HepG2 (cell line): ENCODE results near the gene ZPR1. TPM values are rescaled to one million over a fixed set of nuclear protein-coding genes. Genes with fewer than 3 reads are reported as not detected.

ENCODE experiments used
- ATAC-seq: fragments of 200-7000 bp; cut with Tn5 transposase; 3 replicates; pipeline ENCODE4 v1.9.1; 2020; ENCODE audit warnings: mild to moderate bottlenecking, moderate library complexity
- BruUV-seq: library from RNA; stranded (reverse); fragments of 400-500 nt; replicated peaks from 2 replicates; lab custom pipeline; 2021; lab: Mats Ljungman, UMichigan
- CTCF ChIA-PET: fragments of 300-600 bp; formaldehyde crosslinking; extraction: SDS; loops from one replicate; lab custom pipeline; 2021; ENCODE audit warnings: low total read pairs, inconsistent platforms, low intra/inter-chr PET ratio; lab: Yijun Ruan, JAX
- POLR2A ChIA-PET: fragments of 350-600 bp; sonication (Branson Sonifier 250); formaldehyde crosslinking; loops from one replicate; lab custom pipeline; 2020; ENCODE audit warnings: antibody characterized with exemption, inconsistent platforms; lab: Yijun Ruan, JAX
- DNase-seq: peaks from one replicate; pipeline ENCODE4 v3.0.0-alpha.2; 2015; ENCODE audit warnings: low spot score
- FAIRE-seq: peaks from 3 replicates; lab custom pipeline; 2011; peaks lifted over from hg19 to GRCh38; lab: Jason Lieb, UNC
- H2AFZ ChIP-seq: one replicate; pipeline ENCODE4 v1.6.1; 2011; ENCODE audit warnings: low read length, inconsistent platforms
- H3K27ac ChIP-seq: fragments of 300-600 bp; 3 replicates; pipeline ENCODE4 v1.8.0; 2011; ENCODE audit warnings: mixed run types, mild to moderate bottlenecking, mixed read lengths, low read length, inconsistent platforms; ENCODE audit not compliant: insufficient read depth; ENCODE audit errors: extremely low read length
- H3K27me3 ChIP-seq, 2 experiments: fragments of 200-600 bp in 1 of 2; 2 replicates in 1 of 2; 3 replicates in 1 of 2; pipeline versions ENCODE4 v1.6.0 to v1.8.0; 2011; ENCODE audit warnings: low read length in 2 of 2, mild to moderate bottlenecking in 2 of 2, moderate library complexity in 2 of 2, inconsistent platforms in 1 of 2; ENCODE audit not compliant: insufficient read depth in 2 of 2, control insufficient read depth in 1 of 2
- H3K36me3 ChIP-seq, 2 experiments: fragments of 200-600 bp in 1 of 2; replicated peaks in 1 of 2; 2 replicates in 1 of 2; 3 replicates in 1 of 2; pipeline versions ENCODE4 v1.5.1 to v1.8.0; 2011; ENCODE audit warnings: low read length in 2 of 2, inconsistent platforms in 1 of 2; ENCODE audit not compliant: insufficient read depth in 2 of 2, control insufficient read depth in 1 of 2
- H3K4me1 ChIP-seq: 2 replicates; pipeline ENCODE4 v1.5.1; 2012; ENCODE audit warnings: low read length, inconsistent platforms; ENCODE audit not compliant: insufficient read depth
- H3K4me2 ChIP-seq: 2 replicates; pipeline ENCODE4 v1.6.0; 2011; ENCODE audit warnings: low read depth, low read length, inconsistent platforms
- H3K4me3 ChIP-seq, 3 experiments: fragments of 200-600 bp in 1 of 3; sonication (generic), shearing (Covaris generic) in 1 of 3; replicated peaks in 1 of 3; 2 replicates each; pipeline ENCODE4 v1.5.1; 2011 to 2016; ENCODE audit warnings: low read length in 3 of 3, inconsistent platforms in 2 of 3, low read depth in 2 of 3, mild to moderate bottlenecking in 2 of 3, control low read depth in 1 of 3, mixed read lengths in 1 of 3; ENCODE audit not compliant: insufficient read depth in 1 of 3
- H3K79me2 ChIP-seq: one replicate; pipeline ENCODE4 v1.6.1; 2011; ENCODE audit warnings: low read length, inconsistent platforms; ENCODE audit not compliant: insufficient read depth
- H3K9ac ChIP-seq: 2 replicates; pipeline ENCODE4 v1.6.0; 2011; ENCODE audit warnings: mild to moderate bottlenecking, low read depth, low read length, inconsistent platforms; ENCODE audit not compliant: insufficient read depth
- H3K9me3 ChIP-seq: 2 replicates; pipeline ENCODE4 v1.5.1; 2012; ENCODE audit warnings: mild to moderate bottlenecking, low read length
- H4K20me1 ChIP-seq: 2 replicates; pipeline ENCODE4 v1.6.0; 2011; ENCODE audit warnings: inconsistent platforms, mild to moderate bottlenecking, low read length, moderate library complexity; ENCODE audit not compliant: insufficient read depth
- ATAD3A ChIP-seq: sonication (generic); formaldehyde crosslinking; IDR thresholded peaks from 2 replicates; pipeline ENCODE4 v1.4.0; 2020; ENCODE audit warnings: missing genetic modification reagents
- CCAR2 ChIP-seq: fragments of 200-400 bp; formaldehyde crosslinking; optimal IDR thresholded peaks from 2 replicates; pipeline ENCODE3; 2018; ENCODE audit warnings: low read depth, mild to moderate bottlenecking, low read length, moderate library complexity
- MZF1 ChIP-seq: sonication (generic); formaldehyde crosslinking; IDR thresholded peaks from 2 replicates; pipeline ENCODE4 v1.8.1; 2023; ENCODE audit warnings: mild to moderate bottlenecking, missing genetic modification reagents, borderline replicate concordance
- SKI ChIP-seq: fragments of 450-650 bp; IDR thresholded peaks from one replicate; pipeline ENCODE4 v1.6.1; 2018; ENCODE audit warnings: mild to moderate bottlenecking; ENCODE audit not compliant: partially characterized antibody
- SOX13 ChIP-seq, 3 experiments: fragments of 450-650 bp in 1 of 3; sonication (generic) in 1 of 3; formaldehyde crosslinking in 1 of 3; IDR thresholded peaks in 2 of 3; conservative IDR thresholded peaks in 1 of 3; 2 replicates each; pipeline versions ENCODE4 v1.5.0 to v1.6.1; 2016 to 2020; ENCODE audit warnings: antibody characterized with exemption in 1 of 3, mild to moderate bottlenecking in 1 of 3, missing compliant biosample characterization in 1 of 3, missing genetic modification reagents in 1 of 3, moderate library complexity in 1 of 3
- TBP ChIP-seq: sonication (generic); formaldehyde crosslinking; IDR thresholded peaks from 2 replicates; pipeline ENCODE4 v1.5.0; 2020; ENCODE audit warnings: missing genetic modification reagents
- ZFY ChIP-seq: sonication (generic); formaldehyde crosslinking; IDR thresholded peaks from 2 replicates; pipeline ENCODE4 v1.4.0; 2020; ENCODE audit warnings: missing genetic modification reagents
- WGBS: methylation state at CpG from one replicate; pipeline ENCODE4 v1.1.6; 2017; ENCODE audit warnings: low lambda C conversion rate; 5-methylcytosine and 5-hydroxymethylcytosine counted together
- in situ Hi-C: cut with HindIII; loops from 2 replicates; pipeline ENCODE4 v1.10.0; 2017; ENCODE audit warnings: low pct_unique_long_range_greater_than_20kb; ENCODE audit not compliant: extremely low pct_ligation_motif_present
- intact Hi-C: fragments of 100-400 bp; cut with micrococcal nuclease; formaldehyde crosslinking; loops from one replicate; pipeline ENCODE4 v1.10.0; 2022; ENCODE audit not compliant: unreplicated experiment
- polyA plus RNA-seq, 8 experiments: library from polyadenylated mRNA; depleted of rRNA in 3 of 8; stranded (reverse) in 7 of 8; unstranded in 1 of 8; fragments of >200 nt; fragmentation: Illumina TruSeq in 4 of 8; extraction: Trizol in 4 of 8; gene quantifications; 2 replicates each; pipeline versions ENCODE4 v1.2.1 to v1.2.3, GENCODE V29; 2011 to 2016; ENCODE audit warnings: low read depth in 4 of 8, missing spikeins in 1 of 8, mixed read lengths in 1 of 8; ENCODE audit not compliant: insufficient read depth in 1 of 8
- total RNA-seq, 5 experiments: library from RNA; depleted of rRNA; stranded (reverse); fragments of >200 nt; fragmentation: Illumina TruSeq; extraction: Trizol; gene quantifications; 2 replicates each; pipeline ENCODE4 v1.2.3, GENCODE V29; 2016; ENCODE audit warnings: low read depth in 1 of 5
- TF ChIP-seq, protein P1 (sequence below): sonication (generic); formaldehyde crosslinking; conservative IDR thresholded peaks from 2 replicates; pipeline ENCODE4 v1.8.0; 2022; ENCODE audit warnings: missing genetic modification reagents
- TF ChIP-seq, protein P2 (sequence below): sonication (generic); formaldehyde crosslinking; IDR thresholded peaks from 2 replicates; pipeline ENCODE4 v1.5.0; 2020; ENCODE audit warnings: mild to moderate bottlenecking, missing genetic modification reagents
- TF ChIP-seq, protein P3 (sequence below): sonication (generic); formaldehyde crosslinking; IDR thresholded peaks from 2 replicates; pipeline ENCODE4 v1.4.0; 2020; ENCODE audit warnings: missing genetic modification reagents, mild to moderate bottlenecking, borderline replicate concordance
- TF ChIP-seq, protein P4 (sequence below): sonication (generic); formaldehyde crosslinking; IDR thresholded peaks from 2 replicates; pipeline ENCODE4 v1.4.0; 2020; ENCODE audit warnings: missing genetic modification reagents, borderline replicate concordance

The ZPR1 gene
- total and polyA plus RNA-seq, 2 of the 13 experiments (the other 11 are each of a cell fraction or from before 2014, with no cell fraction given) = 40.0 to 79.3 TPM

DNA sequence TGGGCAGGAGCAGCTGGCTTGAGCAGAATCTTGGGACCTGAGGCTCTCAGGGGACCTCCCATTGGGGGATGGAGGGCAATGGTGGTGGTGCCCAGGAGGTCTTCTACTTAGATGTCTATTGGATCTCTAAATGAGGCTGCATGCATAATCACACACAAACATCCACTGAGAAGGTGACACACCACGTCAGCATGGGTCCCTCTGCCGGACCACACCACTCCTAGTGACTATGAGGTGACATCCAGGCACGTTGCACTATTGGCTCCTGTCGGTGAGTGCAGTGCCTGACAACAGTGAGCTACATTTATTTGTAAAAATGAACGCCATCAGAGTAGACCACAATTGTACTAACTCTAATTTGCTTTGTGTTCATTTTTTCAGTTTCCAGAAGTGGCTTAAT lies 37.6 kb upstream of the ZPR1 start (continued):
- TF ChIP-seq TBP (no peak), ATAD3A (CRISPR knock-in tag) (no peak)
- TF ChIP-seq, protein P1, sequence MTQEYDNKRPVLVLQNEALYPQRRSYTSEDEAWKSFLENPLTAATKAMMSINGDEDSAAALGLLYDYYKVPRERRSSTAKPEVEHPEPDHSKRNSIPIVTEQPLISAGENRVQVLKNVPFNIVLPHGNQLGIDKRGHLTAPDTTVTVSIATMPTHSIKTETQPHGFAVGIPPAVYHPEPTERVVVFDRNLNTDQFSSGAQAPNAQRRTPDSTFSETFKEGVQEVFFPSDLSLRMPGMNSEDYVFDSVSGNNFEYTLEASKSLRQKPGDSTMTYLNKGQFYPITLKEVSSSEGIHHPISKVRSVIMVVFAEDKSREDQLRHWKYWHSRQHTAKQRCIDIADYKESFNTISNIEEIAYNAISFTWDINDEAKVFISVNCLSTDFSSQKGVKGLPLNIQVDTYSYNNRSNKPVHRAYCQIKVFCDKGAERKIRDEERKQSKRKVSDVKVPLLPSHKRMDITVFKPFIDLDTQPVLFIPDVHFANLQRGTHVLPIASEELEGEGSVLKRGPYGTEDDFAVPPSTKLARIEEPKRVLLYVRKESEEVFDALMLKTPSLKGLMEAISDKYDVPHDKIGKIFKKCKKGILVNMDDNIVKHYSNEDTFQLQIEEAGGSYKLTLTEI = no peak

DNA sequence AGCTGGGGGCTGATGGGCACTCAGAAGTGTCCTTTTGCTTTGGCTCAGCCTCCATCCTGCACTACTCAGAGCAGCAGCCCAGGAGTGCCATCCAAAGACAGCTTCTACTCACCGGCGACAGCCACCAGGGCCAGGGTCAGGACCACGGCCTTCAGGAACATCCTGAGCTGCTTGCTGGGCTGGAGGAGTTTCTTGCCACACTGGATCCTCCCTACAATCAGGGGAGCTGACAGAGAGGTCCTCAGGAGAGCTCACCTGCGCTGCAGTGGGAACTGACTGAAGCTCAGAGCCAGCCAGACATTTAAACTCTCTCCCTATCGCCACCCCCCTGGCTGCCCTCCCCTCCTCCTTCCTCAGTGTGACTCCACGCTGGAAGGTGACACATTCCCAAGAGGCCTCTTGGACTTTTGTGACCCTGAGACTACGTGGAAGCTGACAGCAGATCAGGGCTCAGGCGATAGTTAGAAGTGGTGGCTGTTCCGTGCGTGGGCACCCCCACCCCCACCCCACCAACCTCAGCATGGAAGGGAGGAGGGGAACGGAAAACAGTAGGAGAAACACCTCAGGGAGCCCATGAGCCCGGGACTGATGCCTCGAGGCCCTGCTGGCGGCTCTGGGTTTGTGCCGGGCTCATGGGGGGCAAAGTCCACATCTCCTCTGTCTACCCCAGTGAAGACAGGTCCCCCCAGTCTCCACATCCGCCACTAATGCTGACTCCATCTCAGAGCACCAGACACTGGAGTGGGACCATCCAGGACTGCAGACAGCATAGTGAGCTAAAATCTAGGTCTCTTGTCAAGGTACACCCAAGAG lies 35.4 kb upstream of the ZPR1 start, which contains the start of gene APOA4:
TSS of gene APOA4 (minus strand) at position 274 of the 813 bp plus-strand sequence. CDS start at position 161, 113 bp downstream.
- POLR2A ChIA-PET = interaction anchor here (1.4 to 18.4 kb wide), 5 partner anchors 7 to 29 kb away, joined by 3 to 1365 read pairs (median 361); partner anchors contain the start of genes APOA1, APOA5 and ZPR1
- no peaks in the 10 kb centered on the region for H4K20me1 ChIP-seq
- no peaks in the 10 kb centered on the region for H3K9me3 ChIP-seq
- H3K79me2 ChIP-seq = no peaks in the 10 kb centered on the region
- H3K27me3 ChIP-seq = no peaks in the 10 kb centered on the region
- H3K4me1 ChIP-seq = peaks cover 65% of the 10 kb centered on the region
- 37% methylated on average over 5 of the region's 16 CpGs for whole genome bisulfite sequencing
- 0 out of 2 replicates have a peak within 1 kb of the TSS, but pooled peaks have one; percentile 23 for H3K9ac ChIP-seq
- DNase-seq = no peak
- peak within 1 kb of the TSS; percentile 50 for H3K4me2 ChIP-seq
- H3K4me3 ChIP-seq = no peak within 1 kb of the TSS
- BruUV-seq = no TSS peak
- H3K27ac ChIP-seq = peak within 1 kb of the TSS; percentile 29
- ATAC-seq = no peak
- H3K36me3 ChIP-seq = no peaks in the 10 kb centered on the region
- CTCF ChIA-PET = no interaction called here
- FAIRE-seq = no peak
- in situ Hi-C loops = no loop called here
- peak within 1 kb of the TSS; percentile 17 for H2AFZ ChIP-seq
- intact Hi-C loops = no loop called here
- TF ChIP-seq, protein P2, sequence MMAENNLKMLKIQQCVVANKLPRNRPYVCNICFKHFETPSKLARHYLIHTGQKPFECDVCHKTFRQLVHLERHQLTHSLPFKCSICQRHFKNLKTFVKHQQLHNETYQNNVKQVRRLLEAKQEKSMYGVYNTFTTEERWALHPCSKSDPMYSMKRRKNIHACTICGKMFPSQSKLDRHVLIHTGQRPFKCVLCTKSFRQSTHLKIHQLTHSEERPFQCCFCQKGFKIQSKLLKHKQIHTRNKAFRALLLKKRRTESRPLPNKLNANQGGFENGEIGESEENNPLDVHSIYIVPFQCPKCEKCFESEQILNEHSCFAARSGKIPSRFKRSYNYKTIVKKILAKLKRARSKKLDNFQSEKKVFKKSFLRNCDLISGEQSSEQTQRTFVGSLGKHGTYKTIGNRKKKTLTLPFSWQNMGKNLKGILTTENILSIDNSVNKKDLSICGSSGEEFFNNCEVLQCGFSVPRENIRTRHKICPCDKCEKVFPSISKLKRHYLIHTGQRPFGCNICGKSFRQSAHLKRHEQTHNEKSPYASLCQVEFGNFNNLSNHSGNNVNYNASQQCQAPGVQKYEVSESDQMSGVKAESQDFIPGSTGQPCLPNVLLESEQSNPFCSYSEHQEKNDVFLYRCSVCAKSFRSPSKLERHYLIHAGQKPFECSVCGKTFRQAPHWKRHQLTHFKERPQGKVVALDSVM (CRISPR knock-in tag) = no peak
- TF ChIP-seq, protein P3, sequence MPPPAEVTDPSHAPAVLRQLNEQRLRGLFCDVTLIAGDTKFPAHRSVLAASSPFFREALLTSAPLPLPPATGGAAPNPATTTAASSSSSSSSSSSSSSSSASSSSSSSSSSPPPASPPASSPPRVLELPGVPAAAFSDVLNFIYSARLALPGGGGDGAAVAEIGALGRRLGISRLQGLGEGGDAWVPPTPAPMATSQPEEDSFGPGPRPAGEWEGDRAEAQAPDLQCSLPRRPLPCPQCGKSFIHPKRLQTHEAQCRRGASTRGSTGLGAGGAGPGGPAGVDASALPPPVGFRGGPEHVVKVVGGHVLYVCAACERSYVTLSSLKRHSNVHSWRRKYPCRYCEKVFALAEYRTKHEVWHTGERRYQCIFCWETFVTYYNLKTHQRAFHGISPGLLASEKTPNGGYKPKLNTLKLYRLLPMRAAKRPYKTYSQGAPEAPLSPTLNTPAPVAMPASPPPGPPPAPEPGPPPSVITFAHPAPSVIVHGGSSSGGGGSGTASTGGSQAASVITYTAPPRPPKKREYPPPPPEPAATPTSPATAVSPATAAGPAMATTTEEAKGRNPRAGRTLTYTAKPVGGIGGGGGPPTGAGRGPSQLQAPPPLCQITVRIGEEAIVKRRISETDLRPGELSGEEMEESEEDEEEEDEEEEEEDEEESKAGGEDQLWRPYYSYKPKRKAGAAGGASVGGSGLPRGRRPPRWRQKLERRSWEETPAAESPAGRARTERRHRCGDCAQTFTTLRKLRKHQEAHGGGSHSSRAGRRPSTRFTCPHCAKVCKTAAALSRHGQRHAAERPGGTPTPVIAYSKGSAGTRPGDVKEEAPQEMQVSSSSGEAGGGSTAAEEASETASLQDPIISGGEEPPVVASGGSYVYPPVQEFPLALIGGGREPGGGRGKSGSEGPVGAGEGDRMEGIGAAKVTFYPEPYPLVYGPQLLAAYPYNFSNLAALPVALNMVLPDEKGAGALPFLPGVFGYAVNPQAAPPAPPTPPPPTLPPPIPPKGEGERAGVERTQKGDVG = no peak
- TF ChIP-seq SKI (no peak), ZFY (CRISPR knock-in tag) (no peak), CCAR2 (no peak), MZF1 (CRISPR knock-in tag) (no peak), SOX13 (IDR thresholded peaks at IDR 0.05) (no peak), SOX13 (CRISPR knock-in tag; conservative IDR thresholded peaks at IDR 0.05 in 1 of 2, IDR thresholded peaks at IDR 0.05 in 1 of 2) (no peak)
- TF ChIP-seq, protein P4, sequence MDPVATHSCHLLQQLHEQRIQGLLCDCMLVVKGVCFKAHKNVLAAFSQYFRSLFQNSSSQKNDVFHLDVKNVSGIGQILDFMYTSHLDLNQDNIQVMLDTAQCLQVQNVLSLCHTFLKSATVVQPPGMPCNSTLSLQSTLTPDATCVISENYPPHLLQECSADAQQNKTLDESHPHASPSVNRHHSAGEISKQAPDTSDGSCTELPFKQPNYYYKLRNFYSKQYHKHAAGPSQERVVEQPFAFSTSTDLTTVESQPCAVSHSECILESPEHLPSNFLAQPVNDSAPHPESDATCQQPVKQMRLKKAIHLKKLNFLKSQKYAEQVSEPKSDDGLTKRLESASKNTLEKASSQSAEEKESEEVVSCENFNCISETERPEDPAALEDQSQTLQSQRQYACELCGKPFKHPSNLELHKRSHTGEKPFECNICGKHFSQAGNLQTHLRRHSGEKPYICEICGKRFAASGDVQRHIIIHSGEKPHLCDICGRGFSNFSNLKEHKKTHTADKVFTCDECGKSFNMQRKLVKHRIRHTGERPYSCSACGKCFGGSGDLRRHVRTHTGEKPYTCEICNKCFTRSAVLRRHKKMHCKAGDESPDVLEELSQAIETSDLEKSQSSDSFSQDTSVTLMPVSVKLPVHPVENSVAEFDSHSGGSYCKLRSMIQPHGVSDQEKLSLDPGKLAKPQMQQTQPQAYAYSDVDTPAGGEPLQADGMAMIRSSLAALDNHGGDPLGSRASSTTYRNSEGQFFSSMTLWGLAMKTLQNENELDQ (CRISPR knock-in tag) = no peak
